K562 (cell line): Measurements from ENCODE around the gene ZNF775. TPM values are rescaled to one million over a fixed set of nuclear protein-coding genes. Genes with fewer than 3 reads are reported as not detected.
A peak's percentile ranks its signal among the peaks of the same experiment; 100 is the strongest.

Experiments
- CHD1 ChIP-seq: fragments of 200-600 bp; sonication (generic); IDR thresholded peaks from one replicate; pipeline ENCODE4 v1.6.1; 2012; ENCODE audit warnings: mild to moderate bottlenecking, moderate library complexity, low read length, inconsistent platforms
- EGR1 ChIP-seq: fragments of 450-650 bp; conservative IDR thresholded peaks from 2 replicates; pipeline ENCODE4 v1.6.1; 2017; ENCODE audit warnings: mild to moderate bottlenecking
- LARP7 ChIP-seq: fragments of 450-650 bp; IDR thresholded peaks from 2 replicates; pipeline ENCODE4 v1.6.1; 2016
- PATZ1 ChIP-seq: fragments of 250-450 bp; sonication (Bioruptor Pico); IDR thresholded peaks from 2 replicates; pipeline ENCODE4 v1.5.0; 2020; ENCODE audit warnings: mild to moderate bottlenecking, borderline replicate concordance
- PHB ChIP-seq: fragments of 250-450 bp; sonication (Bioruptor Pico); IDR thresholded peaks from 2 replicates; pipeline ENCODE4 v1.5.0; 2021
- POLR3A ChIP-seq: IDR thresholded peaks from 2 replicates; pipeline ENCODE4 v1.6.1; 2011; ENCODE audit warnings: borderline replicate concordance, mild to moderate bottlenecking, moderate library complexity; ENCODE audit not compliant: insufficient read length, insufficient read depth; ENCODE audit errors: extremely low read depth
- SIN3A ChIP-seq, 2 experiments: fragments of 150-350 bp in 1 of 2; IDR thresholded peaks; 2 replicates each; pipeline ENCODE4 v1.6.1; 2011 to 2016; ENCODE audit warnings: borderline replicate concordance in 2 of 2, low read depth in 2 of 2, low read length in 2 of 2, mild to moderate bottlenecking in 2 of 2, moderate library complexity in 2 of 2; ENCODE audit not compliant: control insufficient read depth in 1 of 2
- TAF7 ChIP-seq: fragments of 450-650 bp; IDR thresholded peaks from 2 replicates; pipeline ENCODE4 v1.6.1; 2016; ENCODE audit warnings: missing genetic modification characterization, missing compliant biosample characterization
- TGIF2 ChIP-seq: sonication (generic); formaldehyde crosslinking; IDR thresholded peaks from 2 replicates; pipeline ENCODE4 v1.8.1; 2022; ENCODE audit warnings: mild to moderate bottlenecking, missing genetic modification reagents, moderate library complexity
- TOE1 ChIP-seq, 2 experiments: fragments of 450-650 bp in 1 of 2; sonication (generic) in 1 of 2; formaldehyde crosslinking in 1 of 2; IDR thresholded peaks; 2 replicates each; pipeline versions ENCODE4 v1.7.1 to v1.8.0; 2016 to 2022; ENCODE audit warnings: borderline replicate concordance in 2 of 2, mild to moderate bottlenecking in 2 of 2, antibody characterized with exemption in 1 of 2, inconsistent platforms in 1 of 2, low read depth in 1 of 2, missing genetic modification reagents in 1 of 2, moderate library complexity in 1 of 2
- VEZF1 ChIP-seq: fragments of 200-800 bp; sonication (Bioruptor generic); IDR thresholded peaks from 2 replicates; pipeline ENCODE4 v1.6.1; 2017; ENCODE audit warnings: missing genetic modification characterization, missing compliant biosample characterization
- ZBTB1 ChIP-seq: sonication (generic); formaldehyde crosslinking; IDR thresholded peaks from 2 replicates; pipeline ENCODE4 v1.8.1; 2023; ENCODE audit warnings: missing genetic modification reagents, low read depth, mild to moderate bottlenecking, borderline replicate concordance
- polyA plus RNA-seq, 8 experiments: library from polyadenylated mRNA; depleted of rRNA in 4 of 8; stranded (reverse) in 5 of 8; unstranded in 3 of 8; fragments of >200 nt; fragmentation: Nextera tagmentation in 2 of 8; fragmentation: Illumina TruSeq in 1 of 8; extraction: Ambion mirVana in 2 of 8; extraction: Trizol in 1 of 8; gene quantifications; 2 replicates each; pipeline versions ENCODE4 v1.2.1 to v1.2.3, GENCODE V29; 2011 to 2014; ENCODE audit warnings: inconsistent platforms in 1 of 8, missing spikeins in 1 of 8
- total RNA-seq, 7 experiments: library from RNA; depleted of rRNA in 6 of 7; stranded (reverse); fragments of >200 nt in 6 of 7; fragmentation: Illumina TruSeq in 2 of 7; extraction: Trizol in 2 of 7; gene quantifications; 2 replicates each; pipeline versions ENCODE4 v1.2.1 to v1.2.3, GENCODE V29; 2011 to 2021; ENCODE audit warnings: low replicate concordance in 1 of 7
- TF ChIP-seq, protein P1 (sequence below): sonication (generic); formaldehyde crosslinking; IDR thresholded peaks from 2 replicates; pipeline ENCODE4 v1.4.0; 2020; ENCODE audit warnings: mild to moderate bottlenecking, missing genetic modification reagents

Gene ZNF775
- total and polyA plus RNA-seq, 9 of the 15 experiments (the other 6 are each of a cell fraction or from before 2014, with no cell fraction given) = 0.04 to 18.7 (median 4.9) TPM

DNA sequence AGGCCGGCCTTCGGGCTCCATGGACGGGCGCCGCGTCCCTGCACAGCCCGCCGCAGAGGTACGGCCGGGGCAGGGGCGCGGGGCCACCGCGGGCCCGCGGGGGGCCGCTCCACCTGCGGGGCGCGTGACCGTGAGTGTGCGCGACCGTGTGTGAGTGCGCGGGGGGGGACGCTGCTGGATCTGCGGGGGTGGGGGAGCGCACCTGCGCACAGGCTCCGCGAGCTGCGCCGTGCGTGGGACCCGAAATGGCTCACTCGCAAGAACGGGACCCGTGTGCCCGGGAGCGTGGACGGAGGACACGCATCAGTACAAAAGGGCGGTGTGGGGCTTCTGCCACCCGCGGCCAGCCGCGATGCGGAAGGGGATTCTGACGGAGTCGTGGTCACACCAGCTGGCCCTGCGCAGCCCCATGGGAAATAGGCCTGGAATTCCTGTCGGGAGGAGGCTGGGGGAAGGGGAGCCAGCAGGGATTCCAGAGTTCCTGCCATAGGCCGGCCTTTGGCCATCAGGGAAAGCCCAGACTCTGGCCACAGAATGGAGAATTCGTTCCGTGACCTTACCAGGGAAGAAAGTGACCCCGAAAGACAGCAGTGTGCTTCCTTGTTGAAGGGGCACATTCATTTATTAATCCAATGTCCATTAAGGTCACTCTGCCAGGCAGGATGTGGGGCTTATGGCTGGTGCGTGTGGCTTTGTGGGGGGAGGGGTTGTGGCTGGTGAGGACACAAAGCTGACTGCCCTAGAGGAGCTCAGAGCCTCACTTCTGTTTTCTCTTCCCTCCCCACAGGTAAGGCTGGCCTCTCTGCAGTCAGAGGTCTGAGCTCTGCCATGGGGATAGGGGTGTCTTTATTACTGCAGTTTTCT lies 10.0 kb upstream of the ZNF775 start (continued):
- TF ChIP-seq, protein P1, sequence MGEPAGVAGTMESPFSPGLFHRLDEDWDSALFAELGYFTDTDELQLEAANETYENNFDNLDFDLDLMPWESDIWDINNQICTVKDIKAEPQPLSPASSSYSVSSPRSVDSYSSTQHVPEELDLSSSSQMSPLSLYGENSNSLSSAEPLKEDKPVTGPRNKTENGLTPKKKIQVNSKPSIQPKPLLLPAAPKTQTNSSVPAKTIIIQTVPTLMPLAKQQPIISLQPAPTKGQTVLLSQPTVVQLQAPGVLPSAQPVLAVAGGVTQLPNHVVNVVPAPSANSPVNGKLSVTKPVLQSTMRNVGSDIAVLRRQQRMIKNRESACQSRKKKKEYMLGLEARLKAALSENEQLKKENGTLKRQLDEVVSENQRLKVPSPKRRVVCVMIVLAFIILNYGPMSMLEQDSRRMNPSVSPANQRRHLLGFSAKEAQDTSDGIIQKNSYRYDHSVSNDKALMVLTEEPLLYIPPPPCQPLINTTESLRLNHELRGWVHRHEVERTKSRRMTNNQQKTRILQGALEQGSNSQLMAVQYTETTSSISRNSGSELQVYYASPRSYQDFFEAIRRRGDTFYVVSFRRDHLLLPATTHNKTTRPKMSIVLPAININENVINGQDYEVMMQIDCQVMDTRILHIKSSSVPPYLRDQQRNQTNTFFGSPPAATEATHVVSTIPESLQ (CRISPR knock-in tag) = 0 out of 2 replicates have a peak, but pooled peaks have one; percentile 10
- TF ChIP-seq PHB (CRISPR knock-in tag) (no peak), POLR3A (no peak), CHD1 (peak; percentile 97), TOE1 (IDR thresholded peaks at IDR 0.05; ENCODE audit: borderline replicate concordance) (0 out of 2 replicates have a peak, but pooled peaks have one; percentile 7), TOE1 (CRISPR knock-in tag; IDR thresholded peaks at IDR 0.05; ENCODE audit: borderline replicate concordance, low read depth) (no peak), ZBTB1 (CRISPR knock-in tag) (peak; percentile 17; the same call in 1 of the 2 replicates), SIN3A (IDR thresholded peaks at IDR 0.05; ENCODE audit: borderline replicate concordance in 2 of 2, control insufficient read depth in 1 of 2, low read depth in 2 of 2, low read length in 2 of 2) (peak in 1 of 2 experiments; percentile 34; a peak in 1 of 4 replicates), LARP7 (0 out of 2 replicates have a peak, but pooled peaks have one; percentile 29), EGR1 (peak; percentile 90), PATZ1 (CRISPR knock-in tag) (no peak), VEZF1 (peak; percentile 97), TGIF2 (0 out of 2 replicates have a peak, but pooled peaks have one; percentile 29), TAF7 (peak; percentile 31; the same call in 1 of the 2 replicates)
